ENCODE data around the gene MME.

Gene MME

GRCh38 chr3:155138677-155139076, 58.6 kb downstream of the MME start:
- no peak for DNase-seq (ENCODE audit: low read depth, low spot score)

- no peak for DNase-seq (ENCODE audit: low read depth, low spot score)
These were observed 67.5 kb downstream of the MME start for GRCh38 chr3:155147588-155147987.

GRCh38 chr3:155149494-155149893, 69.4 kb downstream of the MME start:
- no peak for DNase-seq (ENCODE audit: low read depth, low spot score)

- DNase-seq (ENCODE audit: low read depth, low spot score) = no peak
These were observed 73.4 kb downstream of the MME start for GRCh38 chr3:155153242-155154186.

GRCh38 chr3:155154255-155154654, 74.1 kb downstream of the MME start:
- no peak for DNase-seq (ENCODE audit: low read depth, low spot score)

GRCh38 chr3:155158346-155159037, 78.4 kb downstream of the MME start:
- DNase-seq (ENCODE audit: low read depth, low spot score) = no peak

- DNase-seq (ENCODE audit: low read depth, low spot score) = no peak
These were observed 79.2 kb downstream of the MME start for GRCh38 chr3:155159301-155159700.

GRCh38 chr3:155161640-155162292, 81.6 kb downstream of the MME start:
- no peak for DNase-seq (ENCODE audit: low read depth, low spot score)

GRCh38 chr3:155164306-155164705, 84.2 kb downstream of the MME start:
- DNase-seq (ENCODE audit: low read depth, low spot score) = no peak

- DNase-seq (ENCODE audit: low read depth, low spot score) = no peak
These were observed 86.3 kb downstream of the MME start for GRCh38 chr3:155166441-155166840.

GRCh38 chr3:155169197-155169596, 89.1 kb downstream of the MME start:
- no peak for DNase-seq (ENCODE audit: low read depth, low spot score)

- DNase-seq (ENCODE audit: low read depth, low spot score) = no peak
These were observed 93.7 kb downstream of the MME start for GRCh38 chr3:155173771-155174170.

- no peak for DNase-seq (ENCODE audit: low read depth, low spot score)
These were observed 98.8 kb downstream of the MME start for GRCh38 chr3:155178810-155179436.

- no peak for DNase-seq (ENCODE audit: low read depth, low spot score)
These were observed 99.3 kb downstream of the MME start for GRCh38 chr3:155179437-155179827.

GRCh38 chr3:155179966-155180757, 100.0 kb downstream of the MME start:
- DNase-seq (ENCODE audit: low read depth, low spot score) = no peak

- DNase-seq (ENCODE audit: low read depth, low spot score) = no peak
These were observed 102.3 kb downstream of the MME start for GRCh38 chr3:155182467-155182866.

GRCh38 chr3:155184011-155184410, 103.9 kb downstream of the MME start:
- DNase-seq (ENCODE audit: low read depth, low spot score) = no peak

- DNase-seq (ENCODE audit: low read depth, low spot score) = no peak
These were observed 105.5 kb downstream of the MME start for GRCh38 chr3:155185631-155186071.

GRCh38 chr3:155188031-155188430, 107.9 kb downstream of the MME start:
- DNase-seq (ENCODE audit: low read depth, low spot score) = no peak

GRCh38 chr3:155189478-155189877, 109.4 kb downstream of the MME start:
- DNase-seq (ENCODE audit: low read depth, low spot score) = no peak

- no peak for DNase-seq (ENCODE audit: low read depth, low spot score)
These were observed 110.6 kb downstream of the MME start for GRCh38 chr3:155190691-155191090.
